Psoas muscle (tissue), 8 donors: ENCODE measurements around the gene KIDINS220. TPM values are rescaled to one million over a fixed set of nuclear protein-coding genes. Genes with fewer than 3 reads are reported as not detected.
A peak's percentile ranks its signal among the peaks of the same experiment; 100 is the strongest.

Source experiments
- ATAC-seq, 4 donors: fragments of 200-7000 bp; cut with Tn5 transposase; one replicate each; pipeline ENCODE4 v1.9.1; 2020; ENCODE audit warnings: moderate library complexity in 3 of 4, mild to moderate bottlenecking in 2 of 4
- DNase-seq, 2 donors: peaks; one replicate each; pipeline ENCODE4 v3.0.0-alpha.2; 2020
- H3K27ac ChIP-seq: fragments of 200-600 bp; one replicate; pipeline ENCODE4 v1.8.0; 2022
- H3K27me3 ChIP-seq, 3 donors: fragments of 200-600 bp in 1 of 3; one replicate each; pipeline versions ENCODE4 v1.6.1 to v1.8.0; 2013 to 2022; ENCODE audit warnings: low read length in 2 of 3, mild to moderate bottlenecking in 2 of 3, moderate library complexity in 1 of 3; ENCODE audit not compliant: insufficient read depth in 3 of 3
- H3K36me3 ChIP-seq, 2 donors: fragments of 200-600 bp in 1 of 2; one replicate each; pipeline versions ENCODE4 v1.6.1 to v1.8.0; 2013 to 2022; ENCODE audit warnings: low read depth in 1 of 2, mild to moderate bottlenecking in 1 of 2, moderate library complexity in 1 of 2; ENCODE audit not compliant: insufficient read depth in 1 of 2
- H3K4me1 ChIP-seq: fragments of 200-600 bp; one replicate; pipeline ENCODE4 v1.8.0; 2022
- H3K4me3 ChIP-seq: fragments of 200-600 bp; one replicate; pipeline ENCODE4 v1.8.0; 2022; ENCODE audit warnings: mild to moderate bottlenecking
- H3K9me3 ChIP-seq: fragments of 200-600 bp; one replicate; pipeline ENCODE4 v1.8.0; 2022
- CTCF ChIP-seq: fragments of 200-600 bp; IDR thresholded peaks from one replicate; pipeline ENCODE4 v1.8.0; 2022; ENCODE audit warnings: antibody characterized with exemption
- WGBS, 3 donors: extraction: QIAGEN DNeasy Blood & Tissue Kit; methylation state at CpG; one replicate each; pipeline versions ENCODE4 v1.1.6 to v1.1.7; 2013; 5-methylcytosine and 5-hydroxymethylcytosine counted together
- intact Hi-C, 2 donors: fragments of 100-400 bp; cut with DNase I; formaldehyde crosslinking; loops; one replicate each; pipeline versions ENCODE4 v1.11.0 to v1.14.2; 2022
- polyA plus RNA-seq, 3 donors: library from polyadenylated mRNA; stranded (reverse); fragments of 200-250 nt; gene quantifications; one replicate each; pipeline ENCODE4 v1.2.3, GENCODE V29; 2013
- total RNA-seq, 4 donors: library from RNA; stranded (reverse); fragmentation: NEBNext Ultra II Directional in 2 of 4; extraction: Animal tissue kit (Norgen Biotek cat#: 25700) in 2 of 4; gene quantifications; one replicate each; pipeline versions ENCODE4 v1.2.1 to v1.2.4, GENCODE V29; 2021 to 2023
- donor health status: healthy with polysubstance abuse.
- donor health status: DM: no; HTN: no; CAD: no; lungs with moderate emphysema.
- donor health status: Bipolar disorder and iron deficiency.
- donor health status: healthy.
- donor health status: DM: yes; HTN: yes; CAD: no.
- donor health status: DM: no; HTN: no; CAD: no.
- donor health status: DM: no; HTN: no; CAD: no.
- donor health status: DM: yes; HTN: yes; CAD: no.

The KIDINS220 gene
- total and polyA plus RNA-seq, 7 donors: 7.5 to 52.0 (median 40.4) TPM

- no peaks in the 10 kb centered on the region for H3K27me3 ChIP-seq
- H3K4me3 ChIP-seq: no peak overlapping the region
- ATAC-seq (peak in 1 of 4 donors; percentile 43), DNase-seq (no peak)
- TF ChIP-seq CTCF: no peak
- H3K27ac ChIP-seq: no peak overlapping the region
- H3K4me1 ChIP-seq: peaks cover 8% of the 10 kb centered on the region
- peaks cover 14% of the 10 kb centered on the region for H3K9me3 ChIP-seq
- intact Hi-C loops: no loop called here
- peaks cover 0 to 25% of the 10 kb centered on the region in 2 donors for H3K36me3 ChIP-seq
These were observed 83.2 kb downstream of the KIDINS220 start for GRCh38 chr2:8754106-8754776.

DNA sequence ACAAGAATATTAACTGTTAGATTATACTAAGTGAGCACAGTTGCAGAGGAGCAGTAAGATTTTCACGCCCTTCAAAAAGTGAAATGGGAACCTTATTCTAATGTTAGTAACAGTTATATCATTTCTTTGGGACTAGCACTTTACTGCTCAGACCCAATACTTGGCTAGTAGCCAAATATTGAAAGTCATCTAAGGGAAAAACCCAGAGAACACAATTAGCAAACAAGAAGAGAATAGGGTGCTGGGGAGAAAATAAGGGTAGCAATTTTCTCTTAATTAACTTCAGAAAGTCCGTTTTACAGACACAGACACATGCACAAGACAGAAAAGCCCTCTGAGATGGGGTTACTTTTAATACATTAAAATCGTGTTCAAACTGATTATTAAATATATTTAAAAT, 83.8 kb downstream of the KIDINS220 start:
- 56 to 73% (median 59%) methylated on average over 3 of the region's 3 CpGs for WGBS, 3 donors
- peaks cover 0 to 32% of the 10 kb centered on the region in 2 donors for H3K36me3 ChIP-seq

GRCh38 chr2:8752385-8752784, 85.0 kb downstream of the KIDINS220 start:
- peaks cover 0 to 38% of the 10 kb centered on the region in 2 donors for H3K36me3 ChIP-seq
- DNase-seq: no peak
- intact Hi-C loops: no loop called here

More for the DNA sequence above, 83.8 kb downstream of the KIDINS220 start:
- Histone ChIP-seq H3K27me3 (no peaks in the 10 kb centered on the region), H3K4me1 (peaks cover 8% of the 10 kb centered on the region), H3K27ac (no peak overlapping the region), H3K9me3 (peaks cover 14% of the 10 kb centered on the region), H3K4me3 (no peak overlapping the region)
- TF ChIP-seq CTCF: no peak
- intact Hi-C loops: no loop called here
- DNase-seq: no peak
- ATAC-seq: no peak

GRCh38 chr2:8750221-8750620, 87.2 kb downstream of the KIDINS220 start:
- Histone ChIP-seq H3K36me3 (peaks cover 0 to 49% of the 10 kb centered on the region in 2 donors), H3K4me1 (peaks cover 8% of the 10 kb centered on the region), H3K27ac (no peak overlapping the region), H3K27me3 (no peaks in the 10 kb centered on the region), H3K9me3 (no peaks in the 10 kb centered on the region), H3K4me3 (no peak overlapping the region)
- ATAC-seq (no peak), DNase-seq (no peak)
- WGBS, 3 donors: 84 to 91% (median 85%) methylated on average over 7 of the region's 7 CpGs
- intact Hi-C loops: no loop called here
- TF ChIP-seq CTCF: no peak

More at GRCh38 chr2:8752385-8752784, 85.0 kb downstream of the KIDINS220 start:
- Histone ChIP-seq H3K27ac (no peak overlapping the region), H3K4me1 (peaks cover 8% of the 10 kb centered on the region), H3K9me3 (peaks cover 14% of the 10 kb centered on the region), H3K4me3 (no peak overlapping the region), H3K27me3 (no peaks in the 10 kb centered on the region)
- WGBS, 3 donors: 96 to 100% (median 99%) methylated on average over 4 of the region's 4 CpGs
- ATAC-seq: no peak
- no peak for TF ChIP-seq CTCF

DNA sequence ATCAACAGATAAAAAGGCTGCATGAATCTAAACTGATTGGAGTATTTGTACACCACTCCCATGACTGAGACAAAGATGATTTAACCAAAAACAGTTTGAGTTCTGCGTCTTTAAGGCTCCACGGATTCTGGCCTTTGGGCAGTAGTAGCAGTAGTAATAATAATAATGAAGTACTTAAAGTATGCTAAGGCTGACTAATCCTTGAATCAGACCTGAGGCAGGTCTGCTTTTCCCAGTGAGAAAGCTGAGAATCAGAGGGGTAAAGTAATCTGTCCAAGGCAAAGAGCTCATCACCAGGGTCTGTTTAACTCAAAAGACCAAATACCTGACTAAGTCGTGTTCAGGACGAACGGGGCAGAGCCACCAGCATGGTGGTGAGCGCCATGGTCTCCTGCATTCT, 94.2 kb downstream of the KIDINS220 start:
- Histone ChIP-seq H3K27ac (no peak overlapping the region), H3K36me3 (peaks cover 3 to 78% of the 10 kb centered on the region in 2 donors), H3K4me1 (no peaks in the 10 kb centered on the region), H3K27me3 (no peaks in the 10 kb centered on the region), H3K9me3 (no peaks in the 10 kb centered on the region), H3K4me3 (no peak overlapping the region)
- ATAC-seq (no peak), DNase-seq (no peak)
- WGBS, 3 donors: 92 to 97% (median 94%) methylated on average over 6 of the region's 6 CpGs
- intact Hi-C loops: no loop called here
- no peak for TF ChIP-seq CTCF
